Measurements from ENCODE around the gene ARSI. TPM values are rescaled to one million over a fixed set of nuclear protein-coding genes. Genes with fewer than 3 reads are reported as not detected.

The ARSI gene
- polyA plus RNA-seq, 1 of the 3 experiments (the other 2 are of a cell fraction): 0.20 TPM

DNA sequence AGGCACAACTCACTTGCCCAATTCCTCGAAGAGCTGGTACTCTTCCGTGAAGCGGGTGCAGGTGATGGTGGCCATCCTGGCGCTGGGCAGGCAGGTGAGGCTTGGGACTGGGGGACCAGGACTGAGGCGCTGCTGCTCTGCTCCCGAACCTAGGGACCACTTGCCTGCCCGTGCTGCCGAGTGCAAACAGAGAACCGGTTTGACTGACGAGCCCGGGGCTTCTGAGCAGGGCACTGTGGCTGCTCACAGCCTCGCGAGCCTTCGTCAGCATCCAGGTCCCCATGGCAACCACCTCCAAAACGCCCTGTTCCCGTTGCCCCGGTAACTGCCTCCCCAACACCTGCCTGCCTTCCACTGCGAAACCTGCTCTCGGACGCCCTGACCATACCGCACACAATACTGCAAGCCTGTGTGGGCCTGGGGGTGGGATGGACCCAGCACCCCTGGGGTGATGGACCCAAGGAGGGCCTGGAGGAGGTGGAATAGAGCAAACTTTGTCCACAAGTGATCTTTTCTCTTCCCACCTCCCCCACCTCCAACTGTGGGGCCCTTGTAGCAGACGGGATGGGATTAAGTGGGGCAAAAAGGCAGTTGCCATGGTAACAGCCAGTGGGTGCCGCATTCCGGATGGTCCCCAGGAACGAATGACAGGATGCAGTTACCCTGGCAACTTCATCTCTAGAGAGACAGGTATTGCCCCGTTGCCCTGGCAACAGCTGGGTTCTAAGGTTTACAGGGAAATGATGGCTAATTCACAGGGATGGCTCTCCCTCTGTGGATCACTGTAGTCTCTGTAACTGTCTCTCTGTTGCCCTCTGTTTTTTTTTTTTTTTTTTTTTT, 12.9 kb downstream of the ARSI start, which contains the start of gene CAMK2A (continued):
- TF ChIP-seq, protein P1, sequence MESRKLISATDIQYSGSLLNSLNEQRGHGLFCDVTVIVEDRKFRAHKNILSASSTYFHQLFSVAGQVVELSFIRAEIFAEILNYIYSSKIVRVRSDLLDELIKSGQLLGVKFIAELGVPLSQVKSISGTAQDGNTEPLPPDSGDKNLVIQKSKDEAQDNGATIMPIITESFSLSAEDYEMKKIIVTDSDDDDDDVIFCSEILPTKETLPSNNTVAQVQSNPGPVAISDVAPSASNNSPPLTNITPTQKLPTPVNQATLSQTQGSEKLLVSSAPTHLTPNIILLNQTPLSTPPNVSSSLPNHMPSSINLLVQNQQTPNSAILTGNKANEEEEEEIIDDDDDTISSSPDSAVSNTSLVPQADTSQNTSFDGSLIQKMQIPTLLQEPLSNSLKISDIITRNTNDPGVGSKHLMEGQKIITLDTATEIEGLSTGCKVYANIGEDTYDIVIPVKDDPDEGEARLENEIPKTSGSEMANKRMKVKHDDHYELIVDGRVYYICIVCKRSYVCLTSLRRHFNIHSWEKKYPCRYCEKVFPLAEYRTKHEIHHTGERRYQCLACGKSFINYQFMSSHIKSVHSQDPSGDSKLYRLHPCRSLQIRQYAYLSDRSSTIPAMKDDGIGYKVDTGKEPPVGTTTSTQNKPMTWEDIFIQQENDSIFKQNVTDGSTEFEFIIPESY (IDR thresholded peaks at IDR 0.05; ENCODE audit: borderline replicate concordance, low read depth): no peak
- no peak for TF ChIP-seq RXRA (IDR thresholded peaks at IDR 0.05; ENCODE audit: borderline replicate concordance, low read depth)
- TF ChIP-seq SMC3 (IDR thresholded peaks at IDR 0.05; ENCODE audit: low read depth, low read length): no peak
- no peak for TF ChIP-seq FOXJ3 (CRISPR knock-in tag; IDR thresholded peaks at IDR 0.05)
- TF ChIP-seq RCOR1 (IDR thresholded peaks at IDR 0.05; ENCODE audit: low read length): no peak

DNA sequence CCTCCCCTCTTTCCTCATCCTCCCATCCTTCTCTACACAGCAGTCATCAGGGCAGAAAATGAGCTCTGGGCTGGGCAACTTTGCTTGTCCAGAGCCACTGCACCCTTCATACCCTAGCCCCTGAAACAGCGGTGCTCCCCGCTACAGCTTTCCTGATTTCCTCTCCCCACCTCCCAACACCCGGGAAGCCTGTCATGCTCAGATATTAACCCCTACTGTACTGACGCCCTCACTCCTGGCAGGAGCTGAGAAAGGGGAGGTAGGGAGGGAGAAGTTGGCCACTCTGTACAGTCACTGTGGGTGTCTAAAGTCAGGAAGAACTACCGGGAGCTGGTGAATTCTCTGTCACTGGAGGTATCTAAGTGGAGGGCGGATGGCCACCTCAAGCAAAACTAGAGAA, 13.9 kb downstream of the ARSI start:
- DNase-seq: no peak
- Histone ChIP-seq H3K4me2 (no peak overlapping the region), H3K4me1 (ENCODE audit: control insufficient read depth in 1 of 2, insufficient read depth in 2 of 2, low read depth in 1 of 2, low read length in 1 of 2) (peaks cover 4 to 26% of the 10 kb centered on the region in 2 experiments; a peak in 1 of 4 replicates), H4K20me1 (ENCODE audit: insufficient read depth) (no peaks in the 10 kb centered on the region), H3K9me2 (no peaks in the 10 kb centered on the region), H3K36me3 (replicated peaks in 1 of 2; ENCODE audit: control insufficient read depth in 1 of 2, insufficient read depth in 2 of 2, low read length in 1 of 2) (no peaks in the 10 kb centered on the region), H2AFZ (ENCODE audit: low read depth) (no peak overlapping the region), H3K9me3 (no peaks in the 10 kb centered on the region), H3K27ac (ENCODE audit: low read depth in 2 of 2, low read length in 1 of 2) (no peak overlapping the region), H3K79me2 (ENCODE audit: insufficient read depth) (no peaks in the 10 kb centered on the region), H3K27me3 (ENCODE audit: insufficient read depth) (no peaks in the 10 kb centered on the region), H3F3A (replicated peaks; ENCODE audit: insufficient read depth) (no peaks in the 10 kb centered on the region), H3K9ac (no peak overlapping the region), H3K4me3 (ENCODE audit: low read depth in 2 of 2, low read length in 1 of 2) (no peak overlapping the region)
- CTCF ChIA-PET: interaction anchor here (0.7 to 0.9 kb wide), 3 partner anchors 10 to 70 kb away, joined by 3 read pairs; no protein-coding TSS in a partner anchor
- POLR2A ChIA-PET: no interaction called here
- TF ChIP-seq, protein P2, sequence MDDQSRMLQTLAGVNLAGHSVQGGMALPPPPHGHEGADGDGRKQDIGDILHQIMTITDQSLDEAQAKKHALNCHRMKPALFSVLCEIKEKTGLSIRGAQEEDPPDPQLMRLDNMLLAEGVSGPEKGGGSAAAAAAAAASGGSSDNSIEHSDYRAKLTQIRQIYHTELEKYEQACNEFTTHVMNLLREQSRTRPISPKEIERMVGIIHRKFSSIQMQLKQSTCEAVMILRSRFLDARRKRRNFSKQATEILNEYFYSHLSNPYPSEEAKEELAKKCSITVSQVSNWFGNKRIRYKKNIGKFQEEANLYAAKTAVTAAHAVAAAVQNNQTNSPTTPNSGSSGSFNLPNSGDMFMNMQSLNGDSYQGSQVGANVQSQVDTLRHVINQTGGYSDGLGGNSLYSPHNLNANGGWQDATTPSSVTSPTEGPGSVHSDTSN (IDR thresholded peaks at IDR 0.05): no peak
- no peak for TF ChIP-seq RFX5 (IDR thresholded peaks at IDR 0.05; ENCODE audit: low read length)
- TF ChIP-seq, protein P3, sequence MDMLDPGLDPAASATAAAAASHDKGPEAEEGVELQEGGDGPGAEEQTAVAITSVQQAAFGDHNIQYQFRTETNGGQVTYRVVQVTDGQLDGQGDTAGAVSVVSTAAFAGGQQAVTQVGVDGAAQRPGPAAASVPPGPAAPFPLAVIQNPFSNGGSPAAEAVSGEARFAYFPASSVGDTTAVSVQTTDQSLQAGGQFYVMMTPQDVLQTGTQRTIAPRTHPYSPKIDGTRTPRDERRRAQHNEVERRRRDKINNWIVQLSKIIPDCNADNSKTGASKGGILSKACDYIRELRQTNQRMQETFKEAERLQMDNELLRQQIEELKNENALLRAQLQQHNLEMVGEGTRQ (IDR thresholded peaks at IDR 0.05; ENCODE audit: borderline replicate concordance, low read depth, low read length): no peak
- no peak for TF ChIP-seq YY1 (IDR thresholded peaks at IDR 0.05; ENCODE audit: low read depth)
- no peak for TF ChIP-seq EP300 (IDR thresholded peaks at IDR 0.05; ENCODE audit: borderline replicate concordance in 1 of 2, low read depth in 1 of 2, low read length in 1 of 2)
- no peak for TF ChIP-seq TAF1 (IDR thresholded peaks at IDR 0.05; ENCODE audit: borderline replicate concordance, low read depth, low read length)
- TF ChIP-seq, protein P4, sequence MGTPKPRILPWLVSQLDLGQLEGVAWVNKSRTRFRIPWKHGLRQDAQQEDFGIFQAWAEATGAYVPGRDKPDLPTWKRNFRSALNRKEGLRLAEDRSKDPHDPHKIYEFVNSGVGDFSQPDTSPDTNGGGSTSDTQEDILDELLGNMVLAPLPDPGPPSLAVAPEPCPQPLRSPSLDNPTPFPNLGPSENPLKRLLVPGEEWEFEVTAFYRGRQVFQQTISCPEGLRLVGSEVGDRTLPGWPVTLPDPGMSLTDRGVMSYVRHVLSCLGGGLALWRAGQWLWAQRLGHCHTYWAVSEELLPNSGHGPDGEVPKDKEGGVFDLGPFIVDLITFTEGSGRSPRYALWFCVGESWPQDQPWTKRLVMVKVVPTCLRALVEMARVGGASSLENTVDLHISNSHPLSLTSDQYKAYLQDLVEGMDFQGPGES (IDR thresholded peaks at IDR 0.05; ENCODE audit: low read depth, low read length): no peak
- no peak for TF ChIP-seq RCOR1 (IDR thresholded peaks at IDR 0.05; ENCODE audit: low read length)
- 72% methylated on average over 6 of the region's 6 CpGs for WGBS (ENCODE audit: low lambda C conversion rate)
